Limb (tissue), 2 donors: ENCODE results near the gene LALBA.
"Not testable (repeated sequence)": the region's sequence is repeated elsewhere in the genome, so short reads cannot be mapped to it uniquely, and the experiment has no call there.

Source experiments
- DNase-seq, 2 donors: peaks; one replicate each; pipeline ENCODE4 v3.0.0-alpha.2; 2016; ENCODE audit errors: extremely low spot score in 2 of 2

LALBA gene

DNA sequence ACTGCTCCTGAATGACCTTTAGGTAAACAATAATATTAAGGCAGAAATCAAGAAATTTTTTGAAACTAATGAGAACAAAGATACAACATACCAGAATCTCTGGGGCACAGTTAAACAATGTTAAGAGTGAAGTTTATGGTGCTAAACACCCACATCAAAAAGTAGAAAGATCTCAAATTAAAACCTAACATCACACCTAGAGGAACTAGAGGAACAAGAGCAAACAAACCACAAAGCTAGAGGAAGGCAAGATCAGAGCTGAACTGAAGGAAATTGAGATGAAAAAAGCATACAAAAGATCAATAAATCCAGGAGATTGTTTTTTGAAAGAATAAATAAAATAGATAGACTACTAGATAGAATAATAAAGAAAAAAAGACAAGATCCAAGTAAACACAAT lies 37.2 kb downstream of the LALBA start:
- no peak for DNase-seq

DNA sequence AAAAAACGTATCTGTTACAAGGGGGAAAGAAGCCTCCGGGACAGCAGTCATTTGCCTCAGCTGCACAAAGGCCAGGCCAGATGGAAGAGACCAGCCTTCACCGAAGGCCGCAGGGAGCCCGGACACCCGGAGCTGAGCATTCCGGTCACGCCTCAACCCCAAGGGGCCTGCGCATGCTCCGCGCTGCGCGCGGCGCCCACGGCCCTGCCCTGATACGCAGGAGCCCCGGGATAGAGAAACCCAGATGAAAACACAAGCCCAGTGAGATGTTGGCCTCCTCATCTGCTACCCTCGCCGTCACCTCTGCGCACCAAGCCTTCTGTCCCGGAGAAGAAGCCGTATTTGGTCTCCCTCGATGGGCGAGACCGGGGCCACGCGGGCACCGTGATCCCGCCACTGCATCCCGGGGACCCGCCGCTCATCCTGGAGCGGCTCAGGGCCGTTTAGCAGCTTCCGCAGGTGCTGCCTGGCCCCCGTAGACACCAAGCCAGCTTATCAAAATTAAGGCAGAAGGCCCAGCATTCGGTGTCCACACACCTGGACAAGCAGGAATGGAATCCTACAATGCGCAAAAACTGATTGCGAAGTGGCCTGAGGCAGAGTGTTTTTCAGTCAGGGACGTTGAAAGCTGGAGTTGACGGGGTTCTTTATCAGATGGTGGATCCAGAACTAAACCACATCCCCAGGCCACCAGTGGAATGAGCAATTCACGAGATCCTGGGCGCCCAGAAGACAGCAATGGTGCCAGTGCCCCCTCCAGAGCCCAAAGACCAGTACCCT lies 41.8 kb downstream of the LALBA start:
- DNase-seq = no peak

DNA sequence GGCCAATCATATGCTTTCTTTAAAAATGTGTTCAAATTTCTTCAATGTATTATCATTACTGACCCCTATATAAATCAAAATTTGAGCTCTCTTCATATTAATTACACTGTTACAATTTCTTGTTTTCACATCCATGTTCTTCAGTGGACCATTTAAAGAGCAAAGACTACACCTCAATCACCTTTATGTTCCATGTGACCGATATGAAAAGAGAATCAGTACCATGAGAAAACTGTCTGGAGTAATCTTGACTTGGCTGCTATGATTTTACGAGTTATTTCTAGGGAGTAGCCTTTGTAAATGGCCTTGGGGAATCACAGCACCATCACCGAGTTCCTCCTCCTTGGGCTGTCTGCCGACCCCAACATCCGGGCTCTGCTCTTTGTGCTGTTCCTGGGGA lies 44.5 kb downstream of the LALBA start, which contains the start of gene OR8S1:
TSS of gene OR8S1 (plus strand) at position 301 of the 400 bp plus-strand sequence. CDS start at position 301, 0 bp downstream.
- DNase-seq = no peak

DNA sequence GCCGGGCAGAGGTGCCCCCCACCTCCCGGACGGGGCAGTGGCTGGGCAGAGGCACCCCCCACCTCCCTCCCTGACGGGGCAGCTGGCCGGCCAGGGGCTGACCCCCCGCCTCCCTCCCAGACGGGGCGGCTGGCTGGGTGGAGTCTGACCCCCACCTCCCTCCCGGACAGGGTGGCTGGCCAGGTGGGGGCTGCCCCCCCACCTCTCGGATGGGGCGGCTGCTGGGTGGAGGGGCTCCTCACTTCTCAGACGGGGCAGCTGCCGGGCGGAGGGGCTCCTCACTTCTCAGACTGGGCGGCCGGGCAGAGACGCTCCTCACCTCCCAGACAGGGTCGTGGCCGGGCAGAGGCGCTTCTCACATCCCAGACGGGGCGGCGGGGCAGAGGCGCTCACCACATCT lies 49.5 kb downstream of the LALBA start:
- not testable (repeated sequence) for DNase-seq
